ENCODE results near the gene ACOXL.

GRCh38 chr2:110984694-110985490, 252.5 kb downstream of the ACOXL start:
- TF ChIP-seq EZH2 (IDR thresholded peaks at IDR 0.05; ENCODE audit: insufficient read depth, poor library complexity, severe bottlenecking) (no peak), EZH2phosphoT487 (IDR thresholded peaks at IDR 0.05; ENCODE audit: insufficient read depth, low read depth) (no peak)
